Calu3 (cell line): ENCODE measurements around the gene SERPIND1. TPM values are rescaled to one million over a fixed set of nuclear protein-coding genes. Genes with fewer than 3 reads are reported as not detected.

Experiments
- BruUV-seq: library from RNA; stranded (reverse); fragments of 400-500 nt; replicated peaks from 2 replicates; lab custom pipeline; 2021; lab: Mats Ljungman, UMichigan
- CTCF ChIA-PET: fragments of 300-600 bp; sonication (Branson Sonifier 250); formaldehyde crosslinking; loops from one replicate; lab custom pipeline; 2022; ENCODE audit warnings: antibody characterized with exemption; lab: Charles Lee
- DNase-seq: peaks from one replicate; pipeline ENCODE4 v3.0.0; 2022
- H3K27ac Mint-ChIP-seq: one replicate; pipeline ENCODE4 v1.8.0; 2022; ENCODE audit warnings: mixed read lengths; ENCODE audit not compliant: unreplicated experiment
- H3K27me3 Mint-ChIP-seq: one replicate; pipeline ENCODE4 v1.8.0; 2022; ENCODE audit warnings: mixed read lengths; ENCODE audit not compliant: unreplicated experiment
- H3K36me3 Mint-ChIP-seq: one replicate; pipeline ENCODE4 v1.8.0; 2022; ENCODE audit warnings: mild to moderate bottlenecking, moderate library complexity, mixed read lengths; ENCODE audit not compliant: insufficient read depth, unreplicated experiment
- H3K4me1 Mint-ChIP-seq: one replicate; pipeline ENCODE4 v1.8.0; 2022; ENCODE audit warnings: mild to moderate bottlenecking, low read depth, mixed read lengths; ENCODE audit not compliant: unreplicated experiment
- H3K4me3 Mint-ChIP-seq: one replicate; pipeline ENCODE4 v1.8.0; 2022; ENCODE audit warnings: mild to moderate bottlenecking, low read depth, moderate library complexity, mixed read lengths; ENCODE audit not compliant: unreplicated experiment
- H3K9me3 Mint-ChIP-seq: one replicate; pipeline ENCODE4 v1.8.0; 2022; ENCODE audit warnings: low read depth, mixed read lengths; ENCODE audit not compliant: unreplicated experiment
- intact Hi-C: fragments of 100-400 bp; cut with micrococcal nuclease; formaldehyde crosslinking; loops from one replicate; pipeline ENCODE4 v1.10.0; 2022; ENCODE audit not compliant: unreplicated experiment
- total RNA-seq: library from RNA; stranded (reverse); gene quantifications from 2 replicates; pipeline ENCODE4 v1.2.3, GENCODE V29; 2022
- TF ChIP-seq, protein P1 (sequence below): fragments of 200-600 bp; IDR thresholded peaks from one replicate; pipeline ENCODE4 v1.8.0; 2022; ENCODE audit warnings: antibody characterized with exemption; ENCODE audit not compliant: unreplicated experiment

SERPIND1 gene
- total RNA-seq, 1 experiment from 2014 or later: not detected

GRCh38 chr22:20779014-20779817 lies 5.3 kb downstream of the SERPIND1 start:
- H3K9me3 Mint-ChIP-seq: no peaks in the 10 kb centered on the region
- H3K4me1 Mint-ChIP-seq: peaks cover 16% of the 10 kb centered on the region
- intact Hi-C loops: no loop called here
- no peak overlapping the region for H3K4me3 Mint-ChIP-seq
- no peak for DNase-seq
- H3K27me3 Mint-ChIP-seq: no peaks in the 10 kb centered on the region
- CTCF ChIA-PET: interaction anchor here (0.6 to 1.5 kb wide), 2 partner anchors 33 to 113 kb away, joined by 3 to 4 read pairs; no protein-coding TSS in a partner anchor
- BruUV-seq: no TSS peak
- TF ChIP-seq, protein P1, sequence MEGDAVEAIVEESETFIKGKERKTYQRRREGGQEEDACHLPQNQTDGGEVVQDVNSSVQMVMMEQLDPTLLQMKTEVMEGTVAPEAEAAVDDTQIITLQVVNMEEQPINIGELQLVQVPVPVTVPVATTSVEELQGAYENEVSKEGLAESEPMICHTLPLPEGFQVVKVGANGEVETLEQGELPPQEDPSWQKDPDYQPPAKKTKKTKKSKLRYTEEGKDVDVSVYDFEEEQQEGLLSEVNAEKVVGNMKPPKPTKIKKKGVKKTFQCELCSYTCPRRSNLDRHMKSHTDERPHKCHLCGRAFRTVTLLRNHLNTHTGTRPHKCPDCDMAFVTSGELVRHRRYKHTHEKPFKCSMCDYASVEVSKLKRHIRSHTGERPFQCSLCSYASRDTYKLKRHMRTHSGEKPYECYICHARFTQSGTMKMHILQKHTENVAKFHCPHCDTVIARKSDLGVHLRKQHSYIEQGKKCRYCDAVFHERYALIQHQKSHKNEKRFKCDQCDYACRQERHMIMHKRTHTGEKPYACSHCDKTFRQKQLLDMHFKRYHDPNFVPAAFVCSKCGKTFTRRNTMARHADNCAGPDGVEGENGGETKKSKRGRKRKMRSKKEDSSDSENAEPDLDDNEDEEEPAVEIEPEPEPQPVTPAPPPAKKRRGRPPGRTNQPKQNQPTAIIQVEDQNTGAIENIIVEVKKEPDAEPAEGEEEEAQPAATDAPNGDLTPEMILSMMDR: no peak
- H3K36me3 Mint-ChIP-seq: peaks cover 10% of the 10 kb centered on the region
- H3K27ac Mint-ChIP-seq: no peak overlapping the region

- H3K36me3 Mint-ChIP-seq: peaks cover 10% of the 10 kb centered on the region
- no TSS peak for BruUV-seq
Observed at GRCh38 chr22:20779818-20780158, 5.9 kb downstream of the SERPIND1 start.

GRCh38 chr22:20781272-20781990 lies 7.5 kb downstream of the SERPIND1 start:
- DNase-seq: no peak
- Mint-ChIP-seq H3K4me1 (peaks cover 16% of the 10 kb centered on the region), H3K27me3 (no peaks in the 10 kb centered on the region), H3K36me3 (peaks cover 6% of the 10 kb centered on the region), H3K27ac (no peak overlapping the region), H3K9me3 (no peaks in the 10 kb centered on the region), H3K4me3 (no peak overlapping the region)
- TF ChIP-seq, protein P1: no peak
- intact Hi-C loops: no loop called here
- CTCF ChIA-PET: no interaction called here
- no TSS peak for BruUV-seq

More at GRCh38 chr22:20779818-20780158, 5.9 kb downstream of the SERPIND1 start:
- no peak for DNase-seq
- no peaks in the 10 kb centered on the region for H3K27me3 Mint-ChIP-seq
- CTCF ChIA-PET: interaction anchor here (0.6 to 1.5 kb wide), 2 partner anchors 33 to 112 kb away, joined by 3 to 4 read pairs; no protein-coding TSS in a partner anchor
- peaks cover 16% of the 10 kb centered on the region for H3K4me1 Mint-ChIP-seq
- H3K27ac Mint-ChIP-seq: no peak overlapping the region
- H3K9me3 Mint-ChIP-seq: no peaks in the 10 kb centered on the region
- TF ChIP-seq, protein P1: no peak
- intact Hi-C loops: no loop called here
- H3K4me3 Mint-ChIP-seq: no peak overlapping the region

GRCh38 chr22:20782083-20782482 lies 8.2 kb downstream of the SERPIND1 start:
- Mint-ChIP-seq H3K9me3 (no peaks in the 10 kb centered on the region), H3K27ac (no peak overlapping the region), H3K4me1 (peaks cover 16% of the 10 kb centered on the region), H3K36me3 (peaks cover 6% of the 10 kb centered on the region), H3K4me3 (no peak overlapping the region), H3K27me3 (no peaks in the 10 kb centered on the region)
- TF ChIP-seq, protein P1: no peak
- no peak for DNase-seq
- CTCF ChIA-PET: no interaction called here
- intact Hi-C loops: no loop called here
- BruUV-seq: no TSS peak
